ENCODE data around the gene USH1C. TPM values are rescaled to one million over a fixed set of nuclear protein-coding genes. Genes with fewer than 3 reads are reported as not detected.
A peak's percentile ranks its signal among the peaks of the same experiment; 100 is the strongest.

USH1C gene
- total RNA-seq, 4 donors from 2014 or later: 0.35 to 0.46 TPM; not detected in 2

- Histone ChIP-seq H3K36me3 (no peaks in the 10 kb centered on the region), H3K27ac (peak overlapping the region; percentile 39 to 45), H3K4me1 (no peaks in the 10 kb centered on the region), H3K4me3 (no peak overlapping the region), H3K9me3 (no peaks in the 10 kb centered on the region), H3K27me3 (no peaks in the 10 kb centered on the region)
- intact Hi-C loops (cut with DNase I; ENCODE audit: low total_unique reads): loop anchor here (5.0 kb wide), 1 partner anchor 125 kb away; no protein-coding TSS in a partner anchor
- no peak for TF ChIP-seq POLR2A (IDR thresholded peaks at IDR 0.05)
- TF ChIP-seq, protein P1, sequence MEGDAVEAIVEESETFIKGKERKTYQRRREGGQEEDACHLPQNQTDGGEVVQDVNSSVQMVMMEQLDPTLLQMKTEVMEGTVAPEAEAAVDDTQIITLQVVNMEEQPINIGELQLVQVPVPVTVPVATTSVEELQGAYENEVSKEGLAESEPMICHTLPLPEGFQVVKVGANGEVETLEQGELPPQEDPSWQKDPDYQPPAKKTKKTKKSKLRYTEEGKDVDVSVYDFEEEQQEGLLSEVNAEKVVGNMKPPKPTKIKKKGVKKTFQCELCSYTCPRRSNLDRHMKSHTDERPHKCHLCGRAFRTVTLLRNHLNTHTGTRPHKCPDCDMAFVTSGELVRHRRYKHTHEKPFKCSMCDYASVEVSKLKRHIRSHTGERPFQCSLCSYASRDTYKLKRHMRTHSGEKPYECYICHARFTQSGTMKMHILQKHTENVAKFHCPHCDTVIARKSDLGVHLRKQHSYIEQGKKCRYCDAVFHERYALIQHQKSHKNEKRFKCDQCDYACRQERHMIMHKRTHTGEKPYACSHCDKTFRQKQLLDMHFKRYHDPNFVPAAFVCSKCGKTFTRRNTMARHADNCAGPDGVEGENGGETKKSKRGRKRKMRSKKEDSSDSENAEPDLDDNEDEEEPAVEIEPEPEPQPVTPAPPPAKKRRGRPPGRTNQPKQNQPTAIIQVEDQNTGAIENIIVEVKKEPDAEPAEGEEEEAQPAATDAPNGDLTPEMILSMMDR (IDR thresholded peaks at IDR 0.05): no peak
- DNase-seq: no peak
Observed at GRCh38 chr11:17507773-17508172, 36.4 kb downstream of the USH1C start.

DNA sequence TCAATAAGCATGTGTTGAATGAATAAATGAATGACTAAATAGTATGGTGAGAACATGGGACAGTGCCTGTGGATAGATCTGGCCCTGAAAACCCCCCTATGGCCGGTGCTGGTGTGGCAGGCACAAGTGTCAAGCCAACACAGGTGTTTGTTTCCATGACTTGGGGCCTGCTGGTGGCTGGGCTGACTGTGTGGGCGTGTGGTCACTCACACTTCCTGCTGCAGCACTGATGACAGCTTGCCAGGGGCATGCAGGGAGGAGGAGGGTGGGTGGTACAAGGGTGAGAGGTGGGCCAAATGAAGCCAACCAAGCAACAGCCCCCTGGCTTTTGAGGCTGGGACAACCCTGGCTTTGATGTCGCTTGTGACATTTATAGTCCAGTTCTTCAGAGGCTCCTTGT, 37.3 kb downstream of the USH1C start:
- no peaks in the 10 kb centered on the region for H3K4me1 ChIP-seq
- H3K9me3 ChIP-seq: no peaks in the 10 kb centered on the region
- no peak overlapping the region for H3K4me3 ChIP-seq
- intact Hi-C loops (cut with DNase I; ENCODE audit: low total_unique reads): loop anchor here (5.0 kb wide), 1 partner anchor 125 kb away; no protein-coding TSS in a partner anchor
- no peaks in the 10 kb centered on the region for H3K36me3 ChIP-seq
- no peak overlapping the region for H3K27ac ChIP-seq
- no peaks in the 10 kb centered on the region for H3K27me3 ChIP-seq
- DNase-seq: no peak
- TF ChIP-seq, protein P1 (IDR thresholded peaks at IDR 0.05): no peak
- no peak for TF ChIP-seq POLR2A (IDR thresholded peaks at IDR 0.05)

DNA sequence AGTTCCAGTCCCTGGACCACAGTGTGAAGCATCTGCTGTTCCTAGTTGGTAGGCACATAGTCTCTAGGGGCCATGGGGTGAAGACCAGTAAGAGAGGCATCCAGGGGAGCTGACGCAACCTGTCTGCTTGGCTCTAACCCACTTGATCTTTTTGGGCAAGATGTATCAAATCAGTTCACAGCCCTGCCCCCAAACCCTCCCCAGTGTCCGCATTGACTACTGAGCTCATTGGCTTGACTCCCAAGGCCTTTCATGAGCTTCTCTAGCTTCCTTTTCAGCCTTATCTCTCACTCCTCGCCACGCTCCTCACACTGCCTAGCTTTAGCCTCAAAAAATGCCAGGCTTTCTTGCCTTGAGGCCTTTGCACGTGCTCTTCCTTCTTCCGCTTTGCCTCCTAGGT, 37.9 kb downstream of the USH1C start:
- H3K27me3 ChIP-seq: no peaks in the 10 kb centered on the region
- H3K9me3 ChIP-seq: no peaks in the 10 kb centered on the region
- H3K4me1 ChIP-seq: no peaks in the 10 kb centered on the region
- DNase-seq: no peak
- H3K4me3 ChIP-seq: no peak overlapping the region
- H3K36me3 ChIP-seq: no peaks in the 10 kb centered on the region
- intact Hi-C loops (cut with DNase I; ENCODE audit: low total_unique reads): loop anchor here (5.0 kb wide), 1 partner anchor 124 kb away; no protein-coding TSS in a partner anchor
- TF ChIP-seq POLR2A (IDR thresholded peaks at IDR 0.05): no peak
- TF ChIP-seq, protein P1 (IDR thresholded peaks at IDR 0.05): no peak
- H3K27ac ChIP-seq: no peak overlapping the region

DNA sequence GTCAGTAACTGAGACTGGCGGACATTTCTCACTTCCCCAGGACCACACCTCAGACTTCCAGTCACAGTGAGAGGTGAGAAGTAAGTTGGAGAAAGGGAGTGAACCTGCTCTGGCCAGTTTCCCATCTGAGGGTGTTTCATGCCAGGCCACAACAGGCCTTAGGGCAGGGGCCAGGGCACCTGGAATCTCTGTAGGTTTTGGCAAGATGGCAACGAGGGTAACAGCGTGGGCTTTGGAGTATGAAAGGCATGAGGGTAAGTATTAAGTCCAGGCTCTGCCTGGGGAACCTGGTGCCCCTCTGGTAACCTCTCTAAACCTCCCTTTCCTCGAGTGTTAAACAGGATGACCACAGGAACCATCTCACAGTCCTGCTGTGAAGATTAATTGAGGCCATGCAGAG, 39.1 kb downstream of the USH1C start:
- Histone ChIP-seq H3K4me3 (no peak overlapping the region), H3K27ac (no peak overlapping the region), H3K36me3 (no peaks in the 10 kb centered on the region), H3K27me3 (no peaks in the 10 kb centered on the region), H3K9me3 (no peaks in the 10 kb centered on the region), H3K4me1 (no peaks in the 10 kb centered on the region)
- no peak for TF ChIP-seq POLR2A (IDR thresholded peaks at IDR 0.05)
- TF ChIP-seq, protein P1 (IDR thresholded peaks at IDR 0.05): no peak
- intact Hi-C loops (cut with DNase I; ENCODE audit: low total_unique reads): loop anchor here (5.0 kb wide), 1 partner anchor 123 kb away; no protein-coding TSS in a partner anchor
- no peak for DNase-seq

DNA sequence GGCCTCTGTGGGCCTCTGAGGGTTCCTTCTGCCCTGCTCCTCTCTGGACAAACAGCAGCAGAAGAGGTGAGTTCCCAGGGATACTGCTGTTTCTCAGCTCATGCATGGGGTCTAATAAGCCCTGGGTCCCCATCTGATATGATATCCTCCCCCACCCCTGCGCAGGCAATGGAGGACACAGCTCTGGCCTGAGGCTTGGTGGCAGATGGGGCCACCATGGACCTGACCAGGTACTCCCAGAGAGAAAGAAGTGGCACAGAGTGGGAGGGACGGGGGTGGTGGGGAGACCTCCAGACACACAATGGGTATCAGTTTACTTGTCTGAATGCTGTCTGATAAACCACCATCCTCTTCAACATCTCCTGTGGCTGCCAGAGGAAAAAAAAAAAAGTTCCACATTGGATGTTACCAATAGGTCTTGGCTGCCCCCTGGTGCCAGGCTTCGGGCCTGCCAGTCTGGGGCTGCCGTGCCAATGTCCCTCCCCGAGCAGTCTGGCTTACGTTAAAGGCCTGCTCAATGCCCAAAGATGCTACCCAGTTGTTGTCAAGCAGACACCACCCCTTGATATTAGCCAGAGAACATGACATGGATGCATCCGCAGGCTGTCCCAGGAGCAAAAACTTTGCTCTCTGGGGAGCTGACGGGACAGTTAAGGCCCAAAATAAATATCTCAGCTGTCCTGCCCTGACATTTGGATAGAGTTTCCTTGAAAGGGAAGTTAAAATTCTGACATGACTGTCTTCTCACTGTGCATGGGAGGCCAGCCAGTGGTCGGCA, 39.7 kb downstream of the USH1C start:
- no peak overlapping the region for H3K4me3 ChIP-seq
- intact Hi-C loops (cut with DNase I; ENCODE audit: low total_unique reads): loop anchor here (5.0 kb wide), 1 partner anchor 122 kb away; no protein-coding TSS in a partner anchor
- no peaks in the 10 kb centered on the region for H3K4me1 ChIP-seq
- H3K9me3 ChIP-seq: no peaks in the 10 kb centered on the region
- DNase-seq: peak; percentile 62 to 68
- H3K27ac ChIP-seq: no peak overlapping the region
- no peak for TF ChIP-seq POLR2A (IDR thresholded peaks at IDR 0.05)
- TF ChIP-seq, protein P1 (IDR thresholded peaks at IDR 0.05): peak; percentile 76 to 87 (median 85)
- no peaks in the 10 kb centered on the region for H3K36me3 ChIP-seq
- no peaks in the 10 kb centered on the region for H3K27me3 ChIP-seq

Measured in uterus (tissue), 4 donors.